ENCODE data around the gene ZBP1. TPM values are rescaled to one million over a fixed set of nuclear protein-coding genes. Genes with fewer than 3 reads are reported as not detected.

Gene ZBP1
- total and polyA plus RNA-seq, 10 of the 15 experiments (the other 5 are each of a cell fraction or from before 2014, with no cell fraction given) = 0.93 to 10.6 (median 4.8) TPM

- 45% methylated on average over 22 of the region's 22 CpGs for whole genome bisulfite sequencing (ENCODE audit: insufficient coverage, insufficient replicate concordance, low lambda C conversion rate, missing lambda C conversion rate)
- FAIRE-seq (no peak), ATAC-seq (0 out of 3 replicates have a peak, but pooled peaks have one; percentile 16), DNase-seq (ENCODE audit: low read depth, low spot score) (no peak)
- Histone ChIP-seq H3K9ac (ENCODE audit: control insufficient read depth, insufficient read depth, low read length) (no peak overlapping the region), H3K4me2 (ENCODE audit: control insufficient read depth, insufficient read depth) (no peak overlapping the region), H3K4me3 (no peak overlapping the region), H3K4me1 (ENCODE audit: control insufficient read depth, insufficient read depth, low read length) (no peaks in the 10 kb centered on the region), H3K9me3 (replicated peaks; ENCODE audit: control insufficient read depth, insufficient read depth, low read length) (no peaks in the 10 kb centered on the region), H3K27ac (ENCODE audit: control insufficient read depth, insufficient read depth) (no peak overlapping the region), H3K36me3 (ENCODE audit: control insufficient read depth in 2 of 2, insufficient read depth in 2 of 2, low read length in 1 of 2) (no peaks in the 10 kb centered on the region), H3K27me3 (replicated peaks in 1 of 2; ENCODE audit: control insufficient read depth in 2 of 2, insufficient read depth in 2 of 2, low read length in 1 of 2) (no peaks in the 10 kb centered on the region), H3K79me2 (ENCODE audit: control insufficient read depth, insufficient read depth, low read length) (no peaks in the 10 kb centered on the region), H2AFZ (ENCODE audit: control insufficient read depth, low read depth, low read length) (no peak overlapping the region), H4K20me1 (ENCODE audit: control insufficient read depth, insufficient read depth) (no peaks in the 10 kb centered on the region)
- ChIA-PET SMC1A (ENCODE audit: uncharacterized antibody, unreplicated experiment) (interaction anchor here (1.1 kb wide), 1 partner anchor 132 kb away, joined by 3 read pairs; no protein-coding TSS in a partner anchor), RAD21 (ENCODE audit: unreplicated experiment) (interaction anchor here (0.9 to 2.4 kb wide), 5 partner anchors 32 to 432 kb away, joined by 5 to 21 read pairs (median 7); partner anchors contain the start of gene ZBP1), POLR2A (no interaction called here), CTCF (interaction anchor here (0.6 to 4.7 kb wide), 8 partner anchors 9 to 502 kb away, joined by 3 to 48 read pairs (median 4); no protein-coding TSS in a partner anchor)
- in situ Hi-C loops (cut with MboI) (loop anchor here (5.0 kb wide), 1 partner anchor 527 kb away; no protein-coding TSS in a partner anchor), intact Hi-C loops (cut with micrococcal nuclease; ENCODE audit: unreplicated experiment) (loop anchor here (1.0 to 2.0 kb wide), 4 partner anchors 26 to 524 kb away; no protein-coding TSS in a partner anchor)
- BruUV-seq (replicated peaks) = no TSS peak
- TF ChIP-seq USF1 (IDR thresholded peaks at IDR 0.05; ENCODE audit: borderline replicate concordance, extremely low read length, insufficient read depth, low read depth, low read length) (no peak), FOXM1 (IDR thresholded peaks at IDR 0.05; ENCODE audit: low read depth, low read length) (no peak), RCOR1 (conservative IDR thresholded peaks at IDR 0.05; ENCODE audit: low read depth, low read length) (no peak), IKZF1 (conservative IDR thresholded peaks at IDR 0.05) (no peak)
These were observed 35.0 kb upstream of the ZBP1 start for GRCh38 chr20:57654998-57655808.
